Measurements from ENCODE around the gene IZUMO2.

DNA sequence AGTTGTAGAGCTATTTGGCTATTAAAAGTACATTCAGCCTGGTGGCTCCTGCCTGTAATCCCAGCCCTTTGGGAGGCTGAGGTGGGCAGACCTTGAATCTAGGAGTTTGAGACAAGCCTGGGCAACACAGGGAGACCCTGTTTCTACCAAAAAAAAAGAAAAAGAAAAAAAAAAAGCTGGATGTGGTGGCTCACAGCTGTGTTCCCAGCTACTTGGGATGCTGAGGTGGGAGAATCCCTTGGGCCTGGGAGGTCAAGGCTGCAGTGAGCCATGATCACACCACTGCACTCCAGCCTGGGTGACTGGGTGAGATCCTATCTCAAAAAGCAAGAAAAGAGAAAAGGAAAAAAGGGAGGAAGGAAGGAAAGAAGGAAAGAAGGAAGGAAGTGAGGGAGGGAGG, 9.6 kb upstream of the IZUMO2 start:
- TF ChIP-seq, protein P1, sequence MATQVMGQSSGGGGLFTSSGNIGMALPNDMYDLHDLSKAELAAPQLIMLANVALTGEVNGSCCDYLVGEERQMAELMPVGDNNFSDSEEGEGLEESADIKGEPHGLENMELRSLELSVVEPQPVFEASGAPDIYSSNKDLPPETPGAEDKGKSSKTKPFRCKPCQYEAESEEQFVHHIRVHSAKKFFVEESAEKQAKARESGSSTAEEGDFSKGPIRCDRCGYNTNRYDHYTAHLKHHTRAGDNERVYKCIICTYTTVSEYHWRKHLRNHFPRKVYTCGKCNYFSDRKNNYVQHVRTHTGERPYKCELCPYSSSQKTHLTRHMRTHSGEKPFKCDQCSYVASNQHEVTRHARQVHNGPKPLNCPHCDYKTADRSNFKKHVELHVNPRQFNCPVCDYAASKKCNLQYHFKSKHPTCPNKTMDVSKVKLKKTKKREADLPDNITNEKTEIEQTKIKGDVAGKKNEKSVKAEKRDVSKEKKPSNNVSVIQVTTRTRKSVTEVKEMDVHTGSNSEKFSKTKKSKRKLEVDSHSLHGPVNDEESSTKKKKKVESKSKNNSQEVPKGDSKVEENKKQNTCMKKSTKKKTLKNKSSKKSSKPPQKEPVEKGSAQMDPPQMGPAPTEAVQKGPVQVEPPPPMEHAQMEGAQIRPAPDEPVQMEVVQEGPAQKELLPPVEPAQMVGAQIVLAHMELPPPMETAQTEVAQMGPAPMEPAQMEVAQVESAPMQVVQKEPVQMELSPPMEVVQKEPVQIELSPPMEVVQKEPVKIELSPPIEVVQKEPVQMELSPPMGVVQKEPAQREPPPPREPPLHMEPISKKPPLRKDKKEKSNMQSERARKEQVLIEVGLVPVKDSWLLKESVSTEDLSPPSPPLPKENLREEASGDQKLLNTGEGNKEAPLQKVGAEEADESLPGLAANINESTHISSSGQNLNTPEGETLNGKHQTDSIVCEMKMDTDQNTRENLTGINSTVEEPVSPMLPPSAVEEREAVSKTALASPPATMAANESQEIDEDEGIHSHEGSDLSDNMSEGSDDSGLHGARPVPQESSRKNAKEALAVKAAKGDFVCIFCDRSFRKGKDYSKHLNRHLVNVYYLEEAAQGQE (IDR thresholded peaks at IDR 0.05; ENCODE audit: low read depth), result no peak
- TF ChIP-seq, protein P2, sequence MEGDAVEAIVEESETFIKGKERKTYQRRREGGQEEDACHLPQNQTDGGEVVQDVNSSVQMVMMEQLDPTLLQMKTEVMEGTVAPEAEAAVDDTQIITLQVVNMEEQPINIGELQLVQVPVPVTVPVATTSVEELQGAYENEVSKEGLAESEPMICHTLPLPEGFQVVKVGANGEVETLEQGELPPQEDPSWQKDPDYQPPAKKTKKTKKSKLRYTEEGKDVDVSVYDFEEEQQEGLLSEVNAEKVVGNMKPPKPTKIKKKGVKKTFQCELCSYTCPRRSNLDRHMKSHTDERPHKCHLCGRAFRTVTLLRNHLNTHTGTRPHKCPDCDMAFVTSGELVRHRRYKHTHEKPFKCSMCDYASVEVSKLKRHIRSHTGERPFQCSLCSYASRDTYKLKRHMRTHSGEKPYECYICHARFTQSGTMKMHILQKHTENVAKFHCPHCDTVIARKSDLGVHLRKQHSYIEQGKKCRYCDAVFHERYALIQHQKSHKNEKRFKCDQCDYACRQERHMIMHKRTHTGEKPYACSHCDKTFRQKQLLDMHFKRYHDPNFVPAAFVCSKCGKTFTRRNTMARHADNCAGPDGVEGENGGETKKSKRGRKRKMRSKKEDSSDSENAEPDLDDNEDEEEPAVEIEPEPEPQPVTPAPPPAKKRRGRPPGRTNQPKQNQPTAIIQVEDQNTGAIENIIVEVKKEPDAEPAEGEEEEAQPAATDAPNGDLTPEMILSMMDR (IDR thresholded peaks at IDR 0.05 in 2 of 3, conservative IDR thresholded peaks at IDR 0.05 in 1 of 3; ENCODE audit: borderline replicate concordance in 1 of 3, insufficient read depth in 1 of 3, low read depth in 2 of 3, low read length in 2 of 3), result no peak
- TF ChIP-seq POLR2A (IDR thresholded peaks at IDR 0.05; ENCODE audit: borderline replicate concordance, extremely low read depth, insufficient read depth, insufficient read length) (no peak), POLR2AphosphoS5 (IDR thresholded peaks at IDR 0.05; ENCODE audit: low read depth, low read length) (no peak), EZH2 (IDR thresholded peaks at IDR 0.05) (no peak), ZFX (IDR thresholded peaks at IDR 0.05) (no peak), SP1 (IDR thresholded peaks at IDR 0.05; ENCODE audit: low read depth) (no peak), SIN3A (IDR thresholded peaks at IDR 0.05; ENCODE audit: low read depth) (no peak)
- TF ChIP-seq, protein P3, sequence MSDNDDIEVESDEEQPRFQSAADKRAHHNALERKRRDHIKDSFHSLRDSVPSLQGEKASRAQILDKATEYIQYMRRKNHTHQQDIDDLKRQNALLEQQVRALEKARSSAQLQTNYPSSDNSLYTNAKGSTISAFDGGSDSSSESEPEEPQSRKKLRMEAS (IDR thresholded peaks at IDR 0.05), result no peak

All from HCT116 (cell line).